IMR-90 (cell line): ENCODE results near the gene IZUMO4. TPM values are rescaled to one million over a fixed set of nuclear protein-coding genes. Genes with fewer than 3 reads are reported as not detected.

Source experiments
- ATAC-seq: fragments of 200-7000 bp; cut with Tn5 transposase; 2 replicates; pipeline ENCODE4 v1.9.1; 2020; ENCODE audit warnings: low read depth, mild to moderate bottlenecking, moderate library complexity
- BruUV-seq: library from RNA; stranded (reverse); fragments of 400-500 nt; replicated peaks from 2 replicates; lab custom pipeline; 2021; lab: Mats Ljungman, UMichigan
- CTCF ChIA-PET: fragments of 300-600 bp; formaldehyde crosslinking; extraction: SDS; loops from one replicate; lab custom pipeline; 2021; ENCODE audit warnings: antibody characterized with exemption; lab: Yijun Ruan, JAX
- POLR2A ChIA-PET: fragments of 300-600 bp; sonication (Branson Sonifier 250); formaldehyde crosslinking; loops from one replicate; lab custom pipeline; 2022; ENCODE audit warnings: antibody characterized with exemption; ENCODE audit not compliant: unreplicated experiment; lab: Charles Lee
- DNase-seq: peaks from one replicate; pipeline ENCODE4 v3.0.0; 2013
- H2AFZ ChIP-seq: replicated peaks from 2 replicates; pipeline ENCODE3; 2013; ENCODE audit warnings: low read length, mild to moderate bottlenecking; ENCODE audit not compliant: poor library complexity
- H2AK5ac ChIP-seq: 2 replicates; pipeline ENCODE4 v1.6.1; 2013; ENCODE audit warnings: low read depth, low read length, inconsistent platforms
- H2AK9ac ChIP-seq: replicated peaks from 2 replicates; pipeline ENCODE3; 2013; ENCODE audit warnings: mild to moderate bottlenecking, low read depth, low read length, moderate library complexity; ENCODE audit not compliant: poor library complexity
- H2BK120ac ChIP-seq: 2 replicates; pipeline ENCODE4 v1.6.1; 2013; ENCODE audit warnings: low read depth, low read length, inconsistent platforms
- H2BK15ac ChIP-seq: 3 replicates; pipeline ENCODE4 v1.6.1; 2013; ENCODE audit warnings: low read depth, low read length, inconsistent platforms
- H2BK20ac ChIP-seq: 2 replicates; pipeline ENCODE4 v1.6.1; 2013; ENCODE audit warnings: low read depth, mild to moderate bottlenecking, inconsistent platforms, low read length, moderate library complexity
- H2BK5ac ChIP-seq: 2 replicates; pipeline ENCODE4 v1.6.1; 2013; ENCODE audit warnings: mild to moderate bottlenecking, low read depth, low read length, inconsistent platforms; ENCODE audit not compliant: poor library complexity, severe bottlenecking
- H3K14ac ChIP-seq: replicated peaks from 2 replicates; pipeline ENCODE4 v1.6.1; 2013; ENCODE audit warnings: low read depth, low read length, inconsistent platforms
- H3K18ac ChIP-seq: 2 replicates; pipeline ENCODE4 v1.6.1; 2013; ENCODE audit warnings: low read depth, low read length, control low read depth
- H3K23ac ChIP-seq: 2 replicates; pipeline ENCODE4 v1.6.1; 2013; ENCODE audit warnings: low read depth, low read length, inconsistent platforms
- H3K27ac ChIP-seq: 2 replicates; pipeline ENCODE4 v1.5.1; 2013; ENCODE audit warnings: mild to moderate bottlenecking, control low read depth, low read length; ENCODE audit not compliant: insufficient read depth
- H3K27me3 ChIP-seq: 2 replicates; pipeline ENCODE4 v1.6.1; 2013; ENCODE audit warnings: low read length; ENCODE audit not compliant: control insufficient read depth, insufficient read depth
- H3K36me3 ChIP-seq: 2 replicates; pipeline ENCODE4 v1.6.1; 2013; ENCODE audit warnings: low read length, mixed read lengths; ENCODE audit not compliant: control insufficient read depth, insufficient read depth
- H3K4ac ChIP-seq: 2 replicates; pipeline ENCODE4 v1.6.1; 2013; ENCODE audit warnings: low read depth, low read length, inconsistent platforms
- H3K4me1 ChIP-seq: 2 replicates; pipeline ENCODE4 v1.6.1; 2013; ENCODE audit warnings: low read length, mixed read lengths; ENCODE audit not compliant: control insufficient read depth, insufficient read depth
- H3K4me2 ChIP-seq: 2 replicates; pipeline ENCODE4 v1.6.1; 2013; ENCODE audit warnings: low read depth, mild to moderate bottlenecking, control low read depth, low read length, moderate library complexity
- H3K4me3 ChIP-seq: 2 replicates; pipeline ENCODE4 v1.5.1; 2013; ENCODE audit warnings: low read depth, mild to moderate bottlenecking, control low read depth, low read length, moderate library complexity; ENCODE audit not compliant: insufficient read depth
- H3K56ac ChIP-seq: 2 replicates; pipeline ENCODE4 v1.6.1; 2013; ENCODE audit warnings: low read length, inconsistent platforms; ENCODE audit not compliant: insufficient read depth; ENCODE audit errors: extremely low read depth
- H3K79me1 ChIP-seq, 2 experiments: 2 replicates each; pipeline ENCODE4 v1.6.1; 2013; ENCODE audit warnings: low read length in 2 of 2, inconsistent platforms in 1 of 2, low read depth in 1 of 2
- H3K9ac ChIP-seq: 2 replicates; pipeline ENCODE4 v1.6.1; 2013; ENCODE audit warnings: low read depth, low read length, control low read depth
- H3K9me1 ChIP-seq: 2 replicates; pipeline ENCODE4 v1.6.1; 2013; ENCODE audit warnings: low read length, inconsistent platforms; ENCODE audit not compliant: insufficient read depth
- H3K9me3 ChIP-seq: 2 replicates; pipeline ENCODE4 v1.6.1; 2013; ENCODE audit warnings: low read length; ENCODE audit not compliant: control insufficient read depth, insufficient read depth
- H4K20me1 ChIP-seq: 2 replicates; pipeline ENCODE4 v1.6.1; 2013; ENCODE audit warnings: low read length, inconsistent platforms; ENCODE audit not compliant: insufficient read depth
- H4K5ac ChIP-seq: 2 replicates; pipeline ENCODE4 v1.6.1; 2013; ENCODE audit warnings: mild to moderate bottlenecking, low read depth, low read length, control low read depth
- H4K8ac ChIP-seq, 2 experiments: 2 replicates each; pipeline ENCODE4 v1.6.1; 2013; ENCODE audit warnings: low read depth in 2 of 2, low read length in 2 of 2, control low read depth in 1 of 2, inconsistent platforms in 1 of 2
- H4K91ac ChIP-seq: 2 replicates; pipeline ENCODE4 v1.6.1; 2013; ENCODE audit warnings: low read depth, low read length, inconsistent platforms; ENCODE audit not compliant: insufficient read depth
- BHLHE40 ChIP-seq: fragments of 150-350 bp; IDR thresholded peaks from 2 replicates; pipeline ENCODE4 v1.6.1; 2016; ENCODE audit warnings: mild to moderate bottlenecking, low read depth, low read length
- FOS ChIP-seq: fragments of 150-350 bp; IDR thresholded peaks from 2 replicates; pipeline ENCODE4 v1.6.1; 2016; ENCODE audit warnings: low read depth, low read length
- MAZ ChIP-seq: IDR thresholded peaks from 2 replicates; pipeline ENCODE4 v1.6.1; 2012; ENCODE audit warnings: low read depth, mild to moderate bottlenecking, low read length, improper control_type of control experiment, moderate library complexity, borderline replicate concordance
- MXI1 ChIP-seq: IDR thresholded peaks from 2 replicates; pipeline ENCODE4 v1.6.1; 2012; ENCODE audit warnings: low read depth, mild to moderate bottlenecking, low read length, moderate library complexity, borderline replicate concordance
- NFE2L2 ChIP-seq: fragments of 150-350 bp; IDR thresholded peaks from 2 replicates; pipeline ENCODE4 v1.6.1; 2016; ENCODE audit warnings: low read depth, mild to moderate bottlenecking, low read length
- RFX5 ChIP-seq: IDR thresholded peaks from 2 replicates; pipeline ENCODE4 v1.8.0; 2012; ENCODE audit warnings: low read depth, mild to moderate bottlenecking, low read length, moderate library complexity
- WGBS, 2 experiments: methylation state at CpG; one replicate each; pipeline versions ENCODE4 v1.1.5 to v1.1.7; 2013; ENCODE audit warnings: missing lambda C conversion rate in 2 of 2; ENCODE audit not compliant: insufficient read length in 1 of 2; ENCODE audit errors: extremely low coverage in 2 of 2; 5-methylcytosine and 5-hydroxymethylcytosine counted together
- dilution Hi-C: fragments of 300-500 bp; cut with HindIII; formaldehyde crosslinking; loops from one replicate; pipeline ENCODE4 v1.14.3; 2018; ENCODE audit warnings: low sequenced_read_pairs; ENCODE audit not compliant: unreplicated experiment
- in situ Hi-C: fragments of 300-500 bp; cut with MboI; formaldehyde crosslinking; loops from 3 replicates; pipeline ENCODE4 v1.14.3; 2019; ENCODE audit warnings: low sequenced_read_pairs, inconsistent platforms, mixed read lengths
- intact Hi-C: fragments of 100-400 bp; cut with micrococcal nuclease; formaldehyde crosslinking; loops from 2 replicates; pipeline ENCODE4 v1.10.0; 2022
- polyA plus RNA-seq, 3 experiments: library from polyadenylated mRNA; depleted of rRNA; stranded (reverse); fragments of >200 nt; gene quantifications; 2 replicates each; pipeline ENCODE4 v1.2.3, GENCODE V29; 2012; ENCODE audit warnings: low replicate concordance in 1 of 3
- total RNA-seq: library from RNA; depleted of rRNA; stranded (reverse); fragments of >200 nt; gene quantifications from 2 replicates; pipeline ENCODE4 v1.2.3, GENCODE V29; 2012
- TF ChIP-seq, protein P1 (sequence below): fragments of 150-350 bp; IDR thresholded peaks from 2 replicates; pipeline ENCODE4 v1.6.1; 2016; ENCODE audit warnings: low read depth, mild to moderate bottlenecking, low read length, moderate library complexity, borderline replicate concordance
- TF ChIP-seq, protein P2 (sequence below): fragments of 150-350 bp; IDR thresholded peaks from 2 replicates; pipeline ENCODE4 v1.6.1; 2017; ENCODE audit warnings: mild to moderate bottlenecking, antibody characterized with exemption, low read length, low read depth

Gene IZUMO4
- total and polyA plus RNA-seq, 2 of the 4 experiments (the other 2 are of a cell fraction) = 0.72 to 2.8 TPM

DNA sequence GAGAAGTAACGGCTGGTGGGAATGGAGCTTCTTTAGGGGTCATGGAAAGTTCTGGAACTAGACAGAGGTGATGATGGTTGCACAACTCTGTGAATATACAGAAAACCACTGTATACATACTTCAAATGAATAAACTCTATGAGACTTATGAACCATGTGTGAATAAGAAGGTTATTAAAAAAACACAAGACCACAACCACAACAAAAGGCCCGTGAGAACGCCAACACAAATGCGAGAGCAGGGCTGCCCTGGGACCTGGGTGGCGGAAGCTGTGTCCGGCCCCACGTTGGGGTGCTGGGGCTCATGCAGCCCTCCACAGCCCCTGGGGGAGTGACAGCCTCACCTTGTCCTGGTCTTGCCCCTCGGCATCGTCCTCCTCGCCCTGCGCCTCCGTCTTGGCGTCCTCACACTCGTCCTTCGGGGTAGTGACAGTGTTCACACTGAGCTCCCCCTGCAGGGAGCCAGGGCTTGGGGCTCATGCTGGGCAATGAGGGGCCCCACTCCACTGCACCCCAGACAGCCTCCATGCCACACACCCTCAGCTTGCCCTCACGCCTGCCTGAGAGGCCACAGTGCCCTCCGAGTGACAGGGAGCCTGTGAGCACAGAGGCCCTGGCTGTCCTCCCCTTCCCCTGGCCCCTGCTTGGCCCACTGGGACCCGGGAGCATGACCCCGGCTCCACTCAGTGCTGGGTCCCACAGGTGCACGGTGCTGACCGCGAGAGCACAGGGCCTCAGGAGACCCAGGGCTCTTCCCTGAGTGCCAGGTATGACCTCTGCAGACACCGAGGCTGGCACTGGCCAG lies 16.0 kb downstream of the IZUMO4 start:
- no peak for TF ChIP-seq BHLHE40
- TF ChIP-seq MXI1 = no peak
- no peak for TF ChIP-seq FOS
- no peak for TF ChIP-seq RFX5
- no peak for TF ChIP-seq NFE2L2
- TF ChIP-seq, protein P1, sequence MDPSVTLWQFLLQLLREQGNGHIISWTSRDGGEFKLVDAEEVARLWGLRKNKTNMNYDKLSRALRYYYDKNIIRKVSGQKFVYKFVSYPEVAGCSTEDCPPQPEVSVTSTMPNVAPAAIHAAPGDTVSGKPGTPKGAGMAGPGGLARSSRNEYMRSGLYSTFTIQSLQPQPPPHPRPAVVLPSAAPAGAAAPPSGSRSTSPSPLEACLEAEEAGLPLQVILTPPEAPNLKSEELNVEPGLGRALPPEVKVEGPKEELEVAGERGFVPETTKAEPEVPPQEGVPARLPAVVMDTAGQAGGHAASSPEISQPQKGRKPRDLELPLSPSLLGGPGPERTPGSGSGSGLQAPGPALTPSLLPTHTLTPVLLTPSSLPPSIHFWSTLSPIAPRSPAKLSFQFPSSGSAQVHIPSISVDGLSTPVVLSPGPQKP = no peak
- TF ChIP-seq, protein P2, sequence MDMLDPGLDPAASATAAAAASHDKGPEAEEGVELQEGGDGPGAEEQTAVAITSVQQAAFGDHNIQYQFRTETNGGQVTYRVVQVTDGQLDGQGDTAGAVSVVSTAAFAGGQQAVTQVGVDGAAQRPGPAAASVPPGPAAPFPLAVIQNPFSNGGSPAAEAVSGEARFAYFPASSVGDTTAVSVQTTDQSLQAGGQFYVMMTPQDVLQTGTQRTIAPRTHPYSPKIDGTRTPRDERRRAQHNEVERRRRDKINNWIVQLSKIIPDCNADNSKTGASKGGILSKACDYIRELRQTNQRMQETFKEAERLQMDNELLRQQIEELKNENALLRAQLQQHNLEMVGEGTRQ = no peak
- TF ChIP-seq MAZ = no peak
- Histone ChIP-seq H4K91ac (no peak overlapping the region), H3K14ac (no peak overlapping the region), H2BK120ac (no peak overlapping the region), H4K8ac (no peak overlapping the region), H3K9me1 (no peaks in the 10 kb centered on the region), H3K4me3 (no peak overlapping the region), H3K9ac (no peak overlapping the region), H3K23ac (no peak overlapping the region), H4K20me1 (peaks cover 7% of the 10 kb centered on the region), H3K4me1 (no peaks in the 10 kb centered on the region), H4K5ac (no peak overlapping the region), H3K27ac (no peak overlapping the region), H3K27me3 (no peaks in the 10 kb centered on the region), H2BK15ac (no peak overlapping the region), H3K4me2 (no peak overlapping the region), H3K56ac (no peak overlapping the region), H2BK20ac (no peak overlapping the region), H2AK9ac (no peak overlapping the region), H3K36me3 (peaks cover 96% of the 10 kb centered on the region), H3K79me1 (peaks cover 4 to 15% of the 10 kb centered on the region in 2 experiments; a peak in 2 of 4 replicates), H3K18ac (no peak overlapping the region), H2AK5ac (no peak overlapping the region), H3K4ac (no peak overlapping the region), H2BK5ac (no peak overlapping the region), H2AFZ (no peak overlapping the region), H3K9me3 (no peaks in the 10 kb centered on the region)
- dilution Hi-C loops (no loop called here), intact Hi-C loops (no loop called here), in situ Hi-C loops (no loop called here)
- ATAC-seq (no peak), DNase-seq (no peak)
- ChIA-PET CTCF (no interaction called here), POLR2A (no interaction called here)
- no TSS peak for BruUV-seq
- WGBS, 2 experiments = 86% methylated on average over 13 of the region's 23 CpGs; no CpG with 5 or more reads in 1 of the 2 experiments
